Glomerular visceral epithelial cell (primary cell): ENCODE data around the gene CACNA1B.
"Not testable (repeated sequence)": the region's sequence is repeated elsewhere in the genome, so short reads cannot be mapped to it uniquely, and the experiment has no call there.

Experiments
- DNase-seq: peaks from one replicate; pipeline ENCODE4 v3.0.0-alpha.2; 2016; ENCODE audit errors: extremely low spot score

The CACNA1B gene

DNA sequence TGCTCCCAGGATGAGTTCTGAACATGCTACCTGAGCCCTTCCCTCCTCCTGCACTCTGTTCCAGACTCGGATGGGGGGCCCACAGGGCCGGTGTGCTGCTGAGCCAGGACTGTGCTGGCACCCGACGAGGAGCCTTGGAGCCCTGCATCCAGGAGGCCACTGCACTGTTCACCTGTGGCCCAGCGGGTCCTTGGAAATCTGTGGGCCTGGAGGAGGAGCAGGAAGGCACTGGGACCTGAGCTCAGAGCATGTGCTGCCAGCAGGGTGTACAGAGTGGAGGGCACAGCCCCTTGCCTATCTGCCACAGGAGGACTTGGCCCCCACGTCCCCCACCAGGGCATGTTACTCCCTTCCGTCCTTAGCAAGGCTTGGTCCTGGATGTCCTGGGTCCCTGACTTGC lies 265.9 kb downstream of the CACNA1B start:
- not testable (repeated sequence) for DNase-seq

DNA sequence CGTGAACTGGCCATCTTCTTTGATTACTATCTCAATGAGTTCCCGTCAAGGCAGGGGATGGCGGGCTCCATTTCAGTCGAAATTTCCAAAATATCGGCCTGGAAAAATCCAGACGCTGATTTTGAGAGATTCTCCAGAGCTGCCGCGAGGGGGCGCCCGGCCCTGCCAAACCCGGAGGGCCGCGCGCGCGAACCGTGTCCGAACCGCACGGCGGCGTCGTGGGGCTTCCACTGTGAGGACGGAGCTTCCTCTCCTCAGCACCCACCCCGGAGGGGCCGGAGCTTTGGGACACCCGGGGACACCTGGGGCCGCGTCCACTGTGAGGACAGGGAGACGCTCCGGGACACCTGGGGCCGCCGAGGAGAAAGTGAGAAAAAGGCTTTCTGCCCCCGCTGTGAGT lies 270.0 kb downstream of the CACNA1B start:
- peak; percentile 16 for DNase-seq

DNA sequence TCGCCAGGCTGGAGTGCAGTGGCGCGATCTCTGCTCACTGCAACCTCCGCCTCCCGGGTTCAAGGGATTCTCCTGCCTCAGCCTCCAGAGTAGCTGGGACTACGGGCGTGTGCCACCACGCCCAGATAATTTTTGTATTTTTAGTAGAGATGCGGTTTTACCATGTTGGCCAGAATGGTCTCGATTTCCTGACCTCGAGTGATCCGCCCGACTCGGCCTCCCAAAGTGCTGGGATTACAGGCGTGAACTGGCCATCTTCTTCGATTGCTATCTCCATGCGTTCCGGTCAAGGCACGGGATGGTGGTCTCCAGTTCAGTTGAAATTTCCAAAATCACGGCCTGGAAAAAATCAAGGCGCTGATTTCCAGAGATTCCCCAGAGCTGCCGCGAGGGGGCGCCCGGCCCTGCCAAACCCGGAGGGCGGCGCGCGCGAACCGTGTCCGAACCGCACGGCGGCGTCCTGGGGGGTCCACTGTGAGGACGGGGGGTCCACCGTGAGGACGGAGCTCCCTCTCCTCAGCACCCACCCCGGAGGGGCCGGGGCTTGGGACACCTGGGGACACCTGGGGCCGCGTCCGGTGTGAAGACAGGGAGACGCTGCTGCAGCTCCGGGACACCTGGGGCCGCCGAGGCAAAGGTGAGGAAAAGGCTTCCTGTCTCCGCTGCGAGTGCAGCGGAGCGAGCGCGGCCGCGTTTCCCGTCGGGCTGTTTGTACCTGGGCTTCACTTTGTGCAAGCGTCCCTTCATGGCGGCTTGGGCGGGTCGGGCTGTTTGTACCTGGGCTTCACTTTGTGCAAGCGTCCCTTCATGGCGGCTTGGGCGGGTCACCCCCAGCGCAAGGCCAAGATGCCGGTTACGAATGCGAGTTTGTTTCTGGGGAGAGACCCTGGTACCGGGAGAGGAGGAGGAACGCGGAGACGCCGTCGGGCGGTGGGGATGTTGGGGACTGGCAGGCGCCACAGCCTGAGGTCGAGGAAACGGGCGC lies 272.4 kb downstream of the CACNA1B start:
- DNase-seq: not testable (repeated sequence)

DNA sequence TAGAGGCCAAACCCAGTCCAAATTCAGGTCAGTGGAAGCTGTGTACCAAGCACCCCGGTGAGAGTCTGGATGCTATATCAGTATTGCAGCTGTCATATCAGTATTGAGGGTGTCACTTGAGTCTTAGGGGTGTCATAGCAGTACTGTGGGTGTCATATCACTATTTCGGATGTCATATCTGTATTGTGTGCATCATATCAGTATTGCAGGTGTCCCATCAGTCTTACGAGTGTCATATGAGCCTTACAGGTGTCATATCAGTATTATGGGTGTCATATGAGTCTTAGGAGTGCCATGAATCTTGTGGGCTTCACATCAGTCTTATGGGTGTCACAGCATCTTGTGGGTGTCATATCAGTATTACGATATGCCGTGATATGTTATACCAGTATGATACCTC lies 278.2 kb downstream of the CACNA1B start:
- DNase-seq: not testable (repeated sequence)

DNA sequence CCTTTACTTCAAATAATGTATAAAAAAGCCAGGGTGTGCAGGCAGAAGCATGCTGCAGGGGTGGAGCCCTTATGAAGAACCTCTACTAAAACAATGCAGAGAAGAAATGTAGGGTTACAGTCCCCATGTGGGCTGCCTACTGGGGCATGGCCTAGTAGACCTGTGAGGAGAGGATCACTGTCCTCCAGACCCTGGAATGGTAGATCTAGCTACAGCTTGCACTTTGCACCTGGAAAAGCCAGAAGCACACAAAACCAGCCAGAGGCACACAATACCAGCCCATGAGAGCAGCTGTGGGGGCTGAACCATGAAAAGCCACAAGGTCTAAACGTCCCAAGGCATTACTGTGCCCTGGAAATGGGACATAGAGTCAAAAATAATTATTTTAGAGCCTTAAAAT lies 289.2 kb downstream of the CACNA1B start:
- DNase-seq: not testable (repeated sequence)
